ENCODE results near the gene FAM234B. TPM values are rescaled to one million over a fixed set of nuclear protein-coding genes. Genes with fewer than 3 reads are reported as not detected.

Gene FAM234B
- total and polyA plus RNA-seq, 2 of the 8 experiments (the other 6 are each of a cell fraction or from before 2014, with no cell fraction given) = 12.5 to 29.1 TPM

DNA sequence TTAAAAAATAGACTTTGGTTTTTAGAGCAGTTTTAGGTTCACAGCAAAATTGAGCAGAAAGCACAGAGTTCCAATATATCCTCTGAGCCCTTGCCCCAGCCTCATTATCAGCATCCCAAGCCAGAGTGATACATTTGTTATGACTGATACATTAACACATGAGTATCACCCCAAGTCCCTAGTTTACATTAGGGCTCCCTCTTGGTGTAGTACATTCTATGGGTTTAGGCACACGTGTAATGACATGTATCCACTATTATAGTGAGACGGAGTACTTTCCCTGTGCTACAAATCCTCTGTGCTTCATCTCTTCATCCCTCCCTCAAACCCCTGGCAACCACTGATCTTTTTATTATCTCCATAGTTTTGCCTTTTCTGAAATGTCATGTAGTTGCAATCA lies 81.8 kb downstream of the FAM234B start (continued):
- TF ChIP-seq, protein P1, sequence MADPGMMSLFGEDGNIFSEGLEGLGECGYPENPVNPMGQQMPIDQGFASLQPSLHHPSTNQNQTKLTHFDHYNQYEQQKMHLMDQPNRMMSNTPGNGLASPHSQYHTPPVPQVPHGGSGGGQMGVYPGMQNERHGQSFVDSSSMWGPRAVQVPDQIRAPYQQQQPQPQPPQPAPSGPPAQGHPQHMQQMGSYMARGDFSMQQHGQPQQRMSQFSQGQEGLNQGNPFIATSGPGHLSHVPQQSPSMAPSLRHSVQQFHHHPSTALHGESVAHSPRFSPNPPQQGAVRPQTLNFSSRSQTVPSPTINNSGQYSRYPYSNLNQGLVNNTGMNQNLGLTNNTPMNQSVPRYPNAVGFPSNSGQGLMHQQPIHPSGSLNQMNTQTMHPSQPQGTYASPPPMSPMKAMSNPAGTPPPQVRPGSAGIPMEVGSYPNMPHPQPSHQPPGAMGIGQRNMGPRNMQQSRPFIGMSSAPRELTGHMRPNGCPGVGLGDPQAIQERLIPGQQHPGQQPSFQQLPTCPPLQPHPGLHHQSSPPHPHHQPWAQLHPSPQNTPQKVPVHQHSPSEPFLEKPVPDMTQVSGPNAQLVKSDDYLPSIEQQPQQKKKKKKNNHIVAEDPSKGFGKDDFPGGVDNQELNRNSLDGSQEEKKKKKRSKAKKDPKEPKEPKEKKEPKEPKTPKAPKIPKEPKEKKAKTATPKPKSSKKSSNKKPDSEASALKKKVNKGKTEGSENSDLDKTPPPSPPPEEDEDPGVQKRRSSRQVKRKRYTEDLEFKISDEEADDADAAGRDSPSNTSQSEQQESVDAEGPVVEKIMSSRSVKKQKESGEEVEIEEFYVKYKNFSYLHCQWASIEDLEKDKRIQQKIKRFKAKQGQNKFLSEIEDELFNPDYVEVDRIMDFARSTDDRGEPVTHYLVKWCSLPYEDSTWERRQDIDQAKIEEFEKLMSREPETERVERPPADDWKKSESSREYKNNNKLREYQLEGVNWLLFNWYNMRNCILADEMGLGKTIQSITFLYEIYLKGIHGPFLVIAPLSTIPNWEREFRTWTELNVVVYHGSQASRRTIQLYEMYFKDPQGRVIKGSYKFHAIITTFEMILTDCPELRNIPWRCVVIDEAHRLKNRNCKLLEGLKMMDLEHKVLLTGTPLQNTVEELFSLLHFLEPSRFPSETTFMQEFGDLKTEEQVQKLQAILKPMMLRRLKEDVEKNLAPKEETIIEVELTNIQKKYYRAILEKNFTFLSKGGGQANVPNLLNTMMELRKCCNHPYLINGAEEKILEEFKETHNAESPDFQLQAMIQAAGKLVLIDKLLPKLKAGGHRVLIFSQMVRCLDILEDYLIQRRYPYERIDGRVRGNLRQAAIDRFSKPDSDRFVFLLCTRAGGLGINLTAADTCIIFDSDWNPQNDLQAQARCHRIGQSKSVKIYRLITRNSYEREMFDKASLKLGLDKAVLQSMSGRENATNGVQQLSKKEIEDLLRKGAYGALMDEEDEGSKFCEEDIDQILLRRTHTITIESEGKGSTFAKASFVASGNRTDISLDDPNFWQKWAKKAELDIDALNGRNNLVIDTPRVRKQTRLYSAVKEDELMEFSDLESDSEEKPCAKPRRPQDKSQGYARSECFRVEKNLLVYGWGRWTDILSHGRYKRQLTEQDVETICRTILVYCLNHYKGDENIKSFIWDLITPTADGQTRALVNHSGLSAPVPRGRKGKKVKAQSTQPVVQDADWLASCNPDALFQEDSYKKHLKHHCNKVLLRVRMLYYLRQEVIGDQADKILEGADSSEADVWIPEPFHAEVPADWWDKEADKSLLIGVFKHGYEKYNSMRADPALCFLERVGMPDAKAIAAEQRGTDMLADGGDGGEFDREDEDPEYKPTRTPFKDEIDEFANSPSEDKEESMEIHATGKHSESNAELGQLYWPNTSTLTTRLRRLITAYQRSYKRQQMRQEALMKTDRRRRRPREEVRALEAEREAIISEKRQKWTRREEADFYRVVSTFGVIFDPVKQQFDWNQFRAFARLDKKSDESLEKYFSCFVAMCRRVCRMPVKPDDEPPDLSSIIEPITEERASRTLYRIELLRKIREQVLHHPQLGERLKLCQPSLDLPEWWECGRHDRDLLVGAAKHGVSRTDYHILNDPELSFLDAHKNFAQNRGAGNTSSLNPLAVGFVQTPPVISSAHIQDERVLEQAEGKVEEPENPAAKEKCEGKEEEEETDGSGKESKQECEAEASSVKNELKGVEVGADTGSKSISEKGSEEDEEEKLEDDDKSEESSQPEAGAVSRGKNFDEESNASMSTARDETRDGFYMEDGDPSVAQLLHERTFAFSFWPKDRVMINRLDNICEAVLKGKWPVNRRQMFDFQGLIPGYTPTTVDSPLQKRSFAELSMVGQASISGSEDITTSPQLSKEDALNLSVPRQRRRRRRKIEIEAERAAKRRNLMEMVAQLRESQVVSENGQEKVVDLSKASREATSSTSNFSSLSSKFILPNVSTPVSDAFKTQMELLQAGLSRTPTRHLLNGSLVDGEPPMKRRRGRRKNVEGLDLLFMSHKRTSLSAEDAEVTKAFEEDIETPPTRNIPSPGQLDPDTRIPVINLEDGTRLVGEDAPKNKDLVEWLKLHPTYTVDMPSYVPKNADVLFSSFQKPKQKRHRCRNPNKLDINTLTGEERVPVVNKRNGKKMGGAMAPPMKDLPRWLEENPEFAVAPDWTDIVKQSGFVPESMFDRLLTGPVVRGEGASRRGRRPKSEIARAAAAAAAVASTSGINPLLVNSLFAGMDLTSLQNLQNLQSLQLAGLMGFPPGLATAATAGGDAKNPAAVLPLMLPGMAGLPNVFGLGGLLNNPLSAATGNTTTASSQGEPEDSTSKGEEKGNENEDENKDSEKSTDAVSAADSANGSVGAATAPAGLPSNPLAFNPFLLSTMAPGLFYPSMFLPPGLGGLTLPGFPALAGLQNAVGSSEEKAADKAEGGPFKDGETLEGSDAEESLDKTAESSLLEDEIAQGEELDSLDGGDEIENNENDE (IDR thresholded peaks at IDR 0.05; ENCODE audit: insufficient replicate concordance, low read length) = no peak
- TF ChIP-seq USF2 (IDR thresholded peaks at IDR 0.05; ENCODE audit: low read length) = no peak
- no peak for TF ChIP-seq POU5F1 (IDR thresholded peaks at IDR 0.05; ENCODE audit: low read depth, low read length)
- no peak for TF ChIP-seq SIN3A (conservative IDR thresholded peaks at IDR 0.05 in 1 of 2, IDR thresholded peaks at IDR 0.05 in 1 of 2; ENCODE audit: low read depth in 1 of 2, low read length in 2 of 2)
- no peak for TF ChIP-seq SP2 (IDR thresholded peaks at IDR 0.05; ENCODE audit: low read length)
- TF ChIP-seq MAFK (IDR thresholded peaks at IDR 0.05; ENCODE audit: low read depth, low read length) = no peak
- no peak for TF ChIP-seq SIX5 (IDR thresholded peaks at IDR 0.05; ENCODE audit: low read depth, low read length)
- TF ChIP-seq CBX8 (IDR thresholded peaks at IDR 0.05; ENCODE audit: borderline replicate concordance, low read depth, low read length) = no peak
- TF ChIP-seq BRCA1 (IDR thresholded peaks at IDR 0.05; ENCODE audit: low read depth, low read length) = no peak
- TF ChIP-seq TCF12 (IDR thresholded peaks at IDR 0.05; ENCODE audit: low read depth, low read length) = no peak
- no peak for TF ChIP-seq POLR2AphosphoS5 (IDR thresholded peaks at IDR 0.05; ENCODE audit: low read depth, low read length)
- no peak for TF ChIP-seq KDM4A (IDR thresholded peaks at IDR 0.05; ENCODE audit: low read depth, low read length, severe bottlenecking)
